ENCODE data around the gene RBM38.

Gene RBM38

GRCh38 chr20:57391439-57392301 lies 474 bp downstream of the RBM38 start:
- no peak for DNase-seq (ENCODE audit: low read depth in 2 of 2)

DNA sequence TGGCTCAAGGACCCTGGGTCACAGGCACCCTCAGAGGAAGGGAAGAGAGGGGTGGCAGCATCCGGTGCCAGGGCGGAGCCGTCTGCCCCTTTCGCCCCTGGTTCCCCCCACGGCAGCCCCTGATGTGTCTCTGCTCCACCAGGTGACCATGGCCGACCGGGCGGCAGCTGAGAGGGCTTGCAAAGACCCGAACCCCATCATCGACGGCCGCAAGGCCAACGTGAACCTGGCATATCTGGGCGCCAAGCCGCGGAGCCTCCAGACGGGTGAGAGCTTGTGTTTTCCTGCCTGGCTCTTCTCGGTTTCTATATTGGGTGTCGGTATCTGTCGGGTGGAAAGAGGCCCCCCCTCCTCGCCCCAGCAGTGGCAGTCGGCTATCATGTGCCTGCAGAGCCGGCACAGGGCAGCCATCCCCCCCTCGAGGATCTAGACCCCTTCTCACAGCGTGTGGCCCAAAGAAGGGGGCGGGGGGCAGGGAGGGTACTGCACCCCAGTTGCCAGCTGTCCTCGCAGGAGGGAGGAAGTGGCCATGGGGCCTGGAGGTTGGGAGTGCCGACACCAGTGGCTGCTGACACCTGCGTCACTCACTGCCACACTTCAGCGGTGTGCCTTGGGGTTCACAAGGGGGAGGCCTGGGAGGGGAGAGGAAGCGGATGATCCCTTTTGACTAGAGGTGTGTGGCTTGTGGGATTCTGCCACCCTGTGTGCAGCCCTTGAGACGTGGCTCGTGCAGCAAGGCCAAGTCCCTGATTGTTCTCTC lies 1.5 kb downstream of the RBM38 start:
- DNase-seq (ENCODE audit: low read depth in 2 of 2) = peak; percentile 41 to 51

DNA sequence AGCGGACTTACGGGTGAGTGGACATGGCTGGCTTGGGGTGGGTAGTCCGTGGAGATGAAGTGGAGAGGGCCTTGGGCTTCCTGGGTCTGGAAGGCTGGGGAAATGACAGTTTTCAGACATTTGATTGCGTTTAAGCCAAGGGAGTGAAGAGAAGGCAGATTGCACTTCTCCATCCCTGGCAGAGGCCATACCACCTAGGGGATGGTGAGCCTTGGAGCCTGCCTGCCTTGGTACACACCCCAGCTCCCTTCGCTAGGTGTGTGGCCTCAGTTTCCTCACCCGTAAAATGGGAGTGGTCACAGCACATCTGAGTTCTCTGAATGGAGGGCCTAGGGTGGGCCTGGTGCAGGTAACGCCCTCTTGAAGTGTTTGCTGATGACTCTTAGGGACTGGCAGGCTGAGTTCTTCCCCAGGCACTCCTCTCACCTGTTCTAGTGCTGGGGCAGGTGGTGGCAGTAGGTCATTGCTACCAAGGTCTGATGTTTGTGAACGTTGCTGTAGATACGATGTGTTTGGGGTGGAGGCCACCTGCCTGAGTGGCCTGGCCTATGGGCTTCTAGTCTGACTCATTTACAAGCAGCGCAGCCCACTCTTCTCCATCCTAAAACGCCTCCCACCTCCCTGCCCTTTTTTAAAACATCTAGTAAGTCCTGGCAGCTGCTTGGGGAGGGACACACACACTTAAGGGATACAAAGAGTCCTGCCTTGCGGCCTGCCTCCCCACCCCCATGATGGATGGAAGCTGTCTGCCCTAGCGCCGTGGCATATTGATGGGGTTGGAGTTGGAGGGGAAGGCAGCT lies 2.3 kb downstream of the RBM38 start:
- DNase-seq (ENCODE audit: low read depth in 2 of 2) = no peak

GRCh38 chr20:57394121-57395082 lies 3.2 kb downstream of the RBM38 start:
- DNase-seq (ENCODE audit: low read depth in 2 of 2) = no peak

- DNase-seq (ENCODE audit: low read depth in 2 of 2) = no peak
Observed at GRCh38 chr20:57395111-57395966, 4.1 kb downstream of the RBM38 start.

DNA sequence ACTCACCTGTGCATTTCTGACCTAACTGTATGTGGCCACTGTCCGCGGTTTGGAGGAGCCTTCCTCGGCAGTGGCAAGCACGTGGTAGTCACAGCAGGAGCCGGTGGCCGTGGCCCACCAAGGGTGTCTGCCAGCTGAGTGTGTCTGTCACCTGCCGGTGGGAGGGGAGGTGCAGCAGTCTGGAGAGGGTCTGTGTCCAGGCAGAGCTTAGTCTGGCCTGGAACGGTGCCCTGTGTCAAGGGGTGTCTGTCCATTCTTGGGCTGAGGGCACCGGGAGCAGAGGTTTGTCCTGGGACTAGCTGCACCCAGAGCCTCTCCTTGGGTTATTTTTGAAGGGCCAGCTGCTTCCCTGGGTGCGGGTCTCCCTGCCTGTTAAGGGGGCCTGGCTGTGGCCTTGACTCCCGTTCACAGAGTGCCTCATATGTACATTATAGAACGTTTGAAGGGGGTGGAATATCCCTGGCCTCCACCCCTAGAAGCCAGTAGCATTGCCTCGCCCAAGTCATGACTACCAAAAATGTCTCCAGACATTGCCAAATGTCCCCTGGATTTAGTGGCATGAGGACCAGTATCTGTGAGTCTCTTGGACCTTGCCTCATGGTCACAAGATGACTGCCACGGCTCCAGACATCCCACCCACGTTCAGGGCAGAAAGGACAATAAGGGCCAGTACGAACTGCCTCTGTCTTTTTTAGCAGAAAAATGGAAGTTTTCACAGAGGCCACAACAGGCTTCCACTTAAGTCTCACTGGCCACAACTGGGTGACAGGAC lies 5.2 kb downstream of the RBM38 start:
- no peak for DNase-seq (ENCODE audit: low read depth in 2 of 2)

DNA sequence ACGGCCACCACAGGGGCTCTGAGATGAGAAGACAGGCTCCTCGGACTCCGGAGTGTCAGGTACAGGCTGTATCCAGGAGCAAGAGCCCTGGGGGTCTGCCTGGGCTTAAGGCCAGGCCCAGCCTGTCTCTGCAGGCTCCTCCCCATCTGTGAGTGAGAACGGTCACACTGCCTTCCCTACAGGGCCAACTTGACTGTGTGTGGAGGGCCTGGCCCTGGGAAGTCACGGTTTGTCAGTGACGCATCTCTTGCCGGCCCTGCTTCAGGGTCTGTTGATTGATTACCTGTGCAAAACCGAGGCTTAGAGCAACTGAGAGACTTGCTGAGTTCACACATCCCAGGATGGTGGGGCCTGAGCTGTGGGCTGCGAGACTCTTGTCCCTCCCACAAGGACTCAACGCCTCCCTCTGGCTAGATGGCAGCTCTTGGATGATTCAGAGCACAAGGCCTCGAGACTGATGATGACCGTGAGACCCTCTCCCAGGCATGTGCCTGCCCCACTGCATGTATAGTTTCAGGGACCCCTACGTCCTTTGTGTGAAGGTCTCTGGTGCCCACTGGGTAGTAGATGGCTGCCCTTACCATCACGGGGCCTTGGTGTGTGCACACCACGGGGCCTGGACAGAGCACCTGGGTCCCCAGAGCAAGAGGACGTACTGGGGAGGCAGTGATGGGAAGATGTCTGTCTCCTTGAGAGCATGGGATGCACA lies 5.9 kb downstream of the RBM38 start:
- no peak for DNase-seq (ENCODE audit: low read depth in 2 of 2)

- DNase-seq (ENCODE audit: low read depth in 2 of 2) = peak in 1 of 2 donors; percentile 40
Observed at GRCh38 chr20:57397693-57398108, 6.5 kb downstream of the RBM38 start.

DNA sequence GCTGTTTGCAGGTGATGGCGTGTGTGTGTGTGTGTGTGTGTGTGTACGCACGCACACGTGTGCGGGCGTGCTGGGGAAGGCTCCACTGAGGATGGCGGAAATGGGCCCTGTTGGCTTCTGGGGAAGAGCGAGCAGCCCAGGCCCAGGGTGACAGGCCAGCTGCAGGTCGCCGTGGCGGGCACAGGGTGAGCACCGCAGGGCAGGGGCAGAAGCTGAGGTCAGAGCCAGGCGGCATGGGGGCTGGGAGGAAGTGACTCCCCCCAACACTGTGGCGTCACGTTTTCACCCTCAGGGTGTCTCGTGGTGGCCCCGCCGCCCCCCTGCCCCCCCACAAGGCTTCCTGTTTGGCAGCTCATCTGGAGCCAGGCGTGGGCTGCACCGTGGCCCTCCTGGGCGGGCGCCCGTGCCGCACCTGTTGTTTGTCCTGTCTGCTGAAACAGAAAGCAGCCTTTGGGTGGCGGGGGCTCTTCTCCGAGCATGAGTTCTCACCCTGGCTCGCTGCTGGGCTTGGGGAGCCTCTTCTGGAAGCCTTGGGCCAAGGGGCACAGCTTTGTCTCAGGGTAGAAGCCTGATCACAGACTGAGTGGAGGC lies 7.1 kb downstream of the RBM38 start:
- DNase-seq (ENCODE audit: low read depth in 2 of 2) = peak; percentile 67 to 74

DNA sequence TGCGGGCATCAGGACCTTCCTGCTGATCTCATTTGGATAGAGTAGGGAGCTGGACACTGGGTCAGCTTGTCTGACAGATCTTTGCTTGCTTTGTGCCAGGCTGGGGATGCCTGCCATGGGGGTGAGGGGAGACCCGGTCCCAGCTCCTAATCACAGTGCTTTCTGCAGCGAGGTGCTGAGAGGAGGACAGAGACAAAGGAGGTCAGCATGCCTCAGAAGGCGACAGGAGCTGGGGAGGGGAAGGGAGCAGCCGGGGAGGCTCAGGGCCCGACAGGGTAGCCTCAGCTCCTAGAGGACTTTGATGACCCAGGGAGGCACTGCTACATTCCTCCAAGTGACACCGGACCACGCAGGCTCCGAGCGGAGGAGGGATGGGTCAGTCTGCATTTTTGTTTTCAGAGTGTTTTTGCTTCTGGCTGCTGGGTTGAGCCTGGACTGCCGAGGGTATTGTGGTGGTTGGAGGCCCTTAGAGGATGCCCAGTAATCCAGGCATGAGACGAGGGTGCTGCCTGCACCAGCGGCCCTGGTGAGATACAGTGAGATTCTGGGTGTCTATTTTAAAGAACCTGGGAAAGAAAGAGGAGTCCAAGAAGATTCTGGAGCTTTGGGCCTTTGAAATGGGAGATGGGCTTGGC lies 7.8 kb downstream of the RBM38 start:
- no peak for DNase-seq (ENCODE audit: low read depth in 2 of 2)

DNA sequence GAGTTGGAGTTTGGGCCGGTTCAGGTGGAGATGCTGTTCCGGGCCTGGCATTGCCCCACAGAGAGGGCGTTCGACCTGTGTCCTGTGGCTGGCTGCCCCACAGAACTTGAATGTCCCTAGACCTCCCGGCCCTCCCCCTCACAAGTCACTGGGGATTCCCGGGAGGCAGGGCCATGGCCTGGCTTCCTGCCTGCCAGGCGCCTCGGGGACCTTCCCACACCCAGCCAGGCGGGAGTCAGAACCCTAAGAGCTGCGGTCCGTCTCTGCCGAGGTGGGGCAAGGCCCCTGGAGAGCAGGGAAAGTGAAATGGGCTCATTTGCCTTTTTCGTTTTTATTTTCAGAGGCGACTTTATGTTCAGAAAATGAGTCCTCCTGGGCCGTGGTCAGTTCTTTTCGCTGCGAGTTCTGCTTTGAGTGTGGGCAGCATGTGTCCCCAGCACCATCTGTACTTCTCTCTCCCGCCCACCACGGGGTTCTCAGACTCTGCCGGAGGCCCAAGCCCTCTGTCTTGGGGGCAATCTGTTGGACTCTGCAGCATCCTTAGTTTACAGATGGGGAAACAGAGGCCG lies 8.5 kb downstream of the RBM38 start:
- DNase-seq (ENCODE audit: low read depth in 2 of 2) = no peak

DNA sequence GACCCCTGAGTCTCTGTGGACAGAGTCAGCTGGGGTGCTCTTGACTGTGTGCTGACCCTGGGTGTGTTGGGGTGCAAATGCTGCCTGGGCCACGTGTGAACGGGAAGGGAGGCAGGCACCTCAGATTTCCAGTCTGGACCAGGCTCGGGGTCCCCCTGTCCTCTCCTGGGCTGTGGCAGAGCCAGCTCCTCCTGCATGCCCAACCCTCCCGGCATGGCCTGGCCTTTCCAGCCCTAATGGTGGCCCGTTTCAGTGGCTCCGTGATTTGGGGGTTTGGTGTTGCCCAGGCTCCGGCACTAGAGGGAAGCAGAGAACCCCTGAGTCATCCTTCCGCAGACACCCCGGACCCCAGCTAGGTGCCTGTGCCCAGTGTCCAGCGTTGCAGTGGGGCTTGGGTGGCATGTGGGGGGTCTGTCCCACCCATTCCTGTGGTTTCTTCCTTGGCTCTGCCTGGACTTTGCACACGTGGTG lies 9.1 kb downstream of the RBM38 start:
- DNase-seq (ENCODE audit: low read depth in 2 of 2) = no peak

DNA sequence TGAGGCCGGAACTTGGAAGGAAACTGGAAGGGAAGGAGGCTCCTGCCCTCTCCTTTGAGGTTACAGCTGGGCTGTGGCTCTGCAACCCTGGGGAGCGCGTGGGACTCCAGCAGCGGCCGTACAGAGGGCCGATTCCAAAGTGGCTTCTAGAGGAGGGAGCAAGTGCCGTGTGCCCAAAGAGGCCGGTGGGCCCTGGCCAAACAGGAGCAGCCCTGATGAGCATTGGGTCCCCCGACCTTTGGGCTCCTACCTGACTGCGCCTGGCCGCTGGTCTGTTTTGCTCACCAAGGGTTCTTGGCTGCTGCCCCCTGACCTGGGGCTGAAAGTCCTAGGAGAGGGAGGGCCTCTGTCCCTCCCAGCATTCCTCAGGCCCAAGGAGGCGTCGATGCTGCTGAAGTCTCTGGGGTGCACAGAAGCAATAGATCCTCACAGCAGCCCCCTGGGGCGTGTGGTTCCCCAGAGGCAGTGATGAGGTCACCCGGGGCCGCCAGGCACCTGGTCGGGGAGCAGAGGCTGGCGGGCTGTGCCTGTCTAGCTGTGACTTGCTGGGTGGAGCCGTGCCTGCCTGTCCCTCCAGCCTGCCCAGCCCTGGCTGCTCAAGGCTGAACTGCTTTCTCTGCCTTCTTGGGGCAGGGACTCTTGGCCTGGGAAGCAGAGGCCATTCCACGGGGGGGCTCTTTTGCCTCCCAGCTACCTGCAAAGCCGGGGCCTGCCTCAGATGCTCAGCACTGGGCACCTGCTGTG lies 9.8 kb downstream of the RBM38 start:
- DNase-seq (ENCODE audit: low read depth in 2 of 2) = no peak

GRCh38 chr20:57401565-57401918 lies 10.3 kb downstream of the RBM38 start:
- DNase-seq (ENCODE audit: low read depth in 2 of 2) = no peak

- no peak for DNase-seq (ENCODE audit: low read depth in 2 of 2)
Observed at GRCh38 chr20:57402206-57403125, 11.3 kb downstream of the RBM38 start.

DNA sequence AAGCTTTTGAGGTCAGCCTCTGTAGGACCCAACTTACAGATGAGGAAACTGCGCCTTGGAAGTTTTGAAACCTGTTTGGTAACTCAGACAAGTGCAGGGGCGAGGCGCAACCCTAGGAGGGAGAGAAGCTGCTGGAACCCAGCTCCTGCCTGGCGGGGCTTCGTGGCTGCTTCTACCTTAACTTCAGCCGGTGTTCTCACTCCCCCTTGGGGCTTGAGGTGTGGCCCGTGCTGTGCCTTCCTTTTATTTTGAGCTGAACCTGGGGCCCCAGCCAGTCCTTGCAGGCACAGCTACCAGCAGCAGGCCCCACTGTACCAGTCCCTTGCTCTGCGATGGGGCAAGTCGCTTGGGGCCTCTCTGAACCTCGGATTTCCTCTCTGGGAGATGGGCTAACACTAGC lies 12.0 kb downstream of the RBM38 start:
- DNase-seq (ENCODE audit: low read depth in 2 of 2) = no peak
